ENCODE data around the gene CHID1.

Gene CHID1

DNA sequence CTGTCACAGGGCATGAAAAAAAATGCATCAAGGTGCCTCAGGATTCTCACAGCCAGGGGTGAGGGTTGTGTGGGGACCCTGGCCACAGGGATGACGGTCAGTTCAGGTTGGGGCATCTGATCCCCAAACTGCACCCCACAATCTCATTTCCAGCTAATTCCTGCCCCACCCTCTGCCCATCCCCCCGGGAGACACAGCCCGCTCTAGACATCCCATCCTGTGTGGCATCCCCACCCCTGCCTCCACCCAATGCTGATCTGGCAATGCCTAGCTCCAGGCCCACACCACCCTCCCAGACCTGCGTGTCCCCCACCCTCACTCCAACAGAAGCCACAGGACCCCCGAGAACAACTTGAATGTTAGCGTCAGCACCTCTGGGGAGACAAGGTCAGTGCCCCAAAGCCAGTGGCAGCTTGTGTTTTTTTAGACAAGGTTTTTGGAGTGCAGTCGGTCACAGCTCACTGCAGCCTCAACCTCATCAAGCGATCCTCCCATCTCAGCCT is 42.7 kb downstream of the CHID1 start:
- no peak for DNase-seq (ENCODE audit: low spot score)
- Histone ChIP-seq H3K27me3 (ENCODE audit: insufficient read depth, poor library complexity, severe bottlenecking) (no peaks in the 10 kb centered on the region), H3K36me3 (ENCODE audit: low read depth) (peaks cover 26% of the 10 kb centered on the region), H3K4me3 (ENCODE audit: severe bottlenecking) (no peak overlapping the region), H3K4me1 (ENCODE audit: insufficient read depth, poor library complexity, severe bottlenecking) (no peaks in the 10 kb centered on the region), H3K9me3 (ENCODE audit: severe bottlenecking) (no peaks in the 10 kb centered on the region), H3K27ac (ENCODE audit: poor library complexity, severe bottlenecking) (no peak overlapping the region)
- TF ChIP-seq, protein P1, sequence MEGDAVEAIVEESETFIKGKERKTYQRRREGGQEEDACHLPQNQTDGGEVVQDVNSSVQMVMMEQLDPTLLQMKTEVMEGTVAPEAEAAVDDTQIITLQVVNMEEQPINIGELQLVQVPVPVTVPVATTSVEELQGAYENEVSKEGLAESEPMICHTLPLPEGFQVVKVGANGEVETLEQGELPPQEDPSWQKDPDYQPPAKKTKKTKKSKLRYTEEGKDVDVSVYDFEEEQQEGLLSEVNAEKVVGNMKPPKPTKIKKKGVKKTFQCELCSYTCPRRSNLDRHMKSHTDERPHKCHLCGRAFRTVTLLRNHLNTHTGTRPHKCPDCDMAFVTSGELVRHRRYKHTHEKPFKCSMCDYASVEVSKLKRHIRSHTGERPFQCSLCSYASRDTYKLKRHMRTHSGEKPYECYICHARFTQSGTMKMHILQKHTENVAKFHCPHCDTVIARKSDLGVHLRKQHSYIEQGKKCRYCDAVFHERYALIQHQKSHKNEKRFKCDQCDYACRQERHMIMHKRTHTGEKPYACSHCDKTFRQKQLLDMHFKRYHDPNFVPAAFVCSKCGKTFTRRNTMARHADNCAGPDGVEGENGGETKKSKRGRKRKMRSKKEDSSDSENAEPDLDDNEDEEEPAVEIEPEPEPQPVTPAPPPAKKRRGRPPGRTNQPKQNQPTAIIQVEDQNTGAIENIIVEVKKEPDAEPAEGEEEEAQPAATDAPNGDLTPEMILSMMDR (IDR thresholded peaks at IDR 0.05; ENCODE audit: poor library complexity, severe bottlenecking) = no peak
- ATAC-seq (ENCODE audit: low read depth) = no peak

DNA sequence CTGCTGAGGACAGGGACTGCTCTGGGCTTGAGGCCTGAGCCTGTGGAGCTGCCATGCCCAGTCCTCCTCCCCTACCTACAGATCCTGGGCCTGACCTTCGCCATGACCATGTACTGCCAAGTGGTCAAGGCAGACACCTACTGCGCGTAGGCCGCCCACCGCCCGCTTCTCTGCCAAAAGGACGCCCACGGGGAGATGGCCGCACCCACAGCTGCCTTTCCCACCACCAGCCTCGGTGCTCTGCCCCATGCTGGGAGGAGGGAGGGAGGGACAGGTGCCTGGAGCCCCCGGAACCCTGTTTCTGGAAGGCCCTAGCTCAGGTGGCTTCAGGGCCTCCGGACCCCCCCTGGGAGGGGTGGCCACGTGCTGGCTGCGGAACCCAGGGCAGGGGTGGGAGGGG is 44.1 kb downstream of the CHID1 start:
- Histone ChIP-seq H3K27me3 (ENCODE audit: insufficient read depth, poor library complexity, severe bottlenecking) (no peaks in the 10 kb centered on the region), H3K4me3 (ENCODE audit: severe bottlenecking) (no peak overlapping the region), H3K27ac (ENCODE audit: poor library complexity, severe bottlenecking) (no peak overlapping the region), H3K36me3 (ENCODE audit: low read depth) (peaks cover 35% of the 10 kb centered on the region), H3K4me1 (ENCODE audit: insufficient read depth, poor library complexity, severe bottlenecking) (no peaks in the 10 kb centered on the region), H3K9me3 (ENCODE audit: severe bottlenecking) (no peaks in the 10 kb centered on the region)
- DNase-seq (ENCODE audit: low spot score) (no peak), ATAC-seq (ENCODE audit: low read depth) (no peak)
- TF ChIP-seq, protein P1 (IDR thresholded peaks at IDR 0.05; ENCODE audit: poor library complexity, severe bottlenecking) = no peak

- DNase-seq (ENCODE audit: low spot score) (no peak), ATAC-seq (ENCODE audit: low read depth) (no peak)
- H3K27me3 ChIP-seq (ENCODE audit: insufficient read depth, poor library complexity, severe bottlenecking) = no peaks in the 10 kb centered on the region
- H3K4me1 ChIP-seq (ENCODE audit: insufficient read depth, poor library complexity, severe bottlenecking) = no peaks in the 10 kb centered on the region
- no peak overlapping the region for H3K27ac ChIP-seq (ENCODE audit: poor library complexity, severe bottlenecking)
- peaks cover 35% of the 10 kb centered on the region for H3K36me3 ChIP-seq (ENCODE audit: low read depth)
- H3K9me3 ChIP-seq (ENCODE audit: severe bottlenecking) = no peaks in the 10 kb centered on the region
- H3K4me3 ChIP-seq (ENCODE audit: severe bottlenecking) = no peak overlapping the region
- TF ChIP-seq, protein P1 (IDR thresholded peaks at IDR 0.05; ENCODE audit: poor library complexity, severe bottlenecking) = no peak
Measured at GRCh38 chr11:865462-866430, 44.9 kb downstream of the CHID1 start.

DNA sequence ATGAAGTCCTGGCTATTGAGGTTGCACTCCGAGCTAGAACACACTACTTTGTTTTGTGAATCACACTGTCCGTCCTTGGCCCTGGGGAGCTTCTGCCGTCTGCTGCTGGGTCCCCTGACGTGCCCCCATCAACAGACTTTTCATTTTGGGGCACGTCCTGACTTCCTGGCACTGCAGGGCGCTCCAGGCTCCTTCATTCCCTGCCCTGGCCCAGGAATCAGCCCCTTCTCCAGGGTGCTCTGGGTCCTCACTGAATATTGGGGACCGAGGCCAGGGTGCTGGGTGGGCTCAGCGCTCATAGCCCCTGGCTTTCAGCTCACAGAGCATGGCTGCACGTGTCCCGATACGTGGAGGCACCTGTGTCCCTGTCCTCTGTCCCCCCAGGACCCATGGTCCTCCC is 45.7 kb downstream of the CHID1 start:
- TF ChIP-seq, protein P1 (IDR thresholded peaks at IDR 0.05; ENCODE audit: poor library complexity, severe bottlenecking) = no peak
- Histone ChIP-seq H3K27ac (ENCODE audit: poor library complexity, severe bottlenecking) (no peak overlapping the region), H3K36me3 (ENCODE audit: low read depth) (peaks cover 35% of the 10 kb centered on the region), H3K4me1 (ENCODE audit: insufficient read depth, poor library complexity, severe bottlenecking) (no peaks in the 10 kb centered on the region), H3K27me3 (ENCODE audit: insufficient read depth, poor library complexity, severe bottlenecking) (no peaks in the 10 kb centered on the region), H3K4me3 (ENCODE audit: severe bottlenecking) (no peak overlapping the region), H3K9me3 (ENCODE audit: severe bottlenecking) (no peaks in the 10 kb centered on the region)
- no peak for DNase-seq (ENCODE audit: low spot score)
- ATAC-seq (ENCODE audit: low read depth) = no peak
